ENCODE results near the gene AIP. TPM values are rescaled to one million over a fixed set of nuclear protein-coding genes. Genes with fewer than 3 reads are reported as not detected.

AIP gene
- total and polyA plus RNA-seq, 2 of the 8 experiments (the other 6 are each of a cell fraction or from before 2014, with no cell fraction given), result 29.8 to 54.4 TPM

- Histone ChIP-seq H3K23ac (ENCODE audit: insufficient read length) (no peak overlapping the region), H3K36me3 (ENCODE audit: control insufficient read depth in 2 of 4, insufficient read depth in 4 of 4, low read length in 3 of 4) (no peaks in the 10 kb centered on the region), H3K14ac (ENCODE audit: insufficient read length) (no peak overlapping the region), H4K20me1 (replicated peaks in 1 of 2; ENCODE audit: control insufficient read depth in 1 of 2, insufficient read depth in 2 of 2, low read length in 2 of 2) (no peaks in the 10 kb centered on the region), H2BK12ac (ENCODE audit: low read depth, low read length) (no peak overlapping the region), H3K79me2 (ENCODE audit: control insufficient read depth in 1 of 2, insufficient read depth in 2 of 2, low read length in 2 of 2) (no peaks in the 10 kb centered on the region), H4K91ac (replicated peaks; ENCODE audit: insufficient read length, low read length) (no peak overlapping the region), H4K8ac (ENCODE audit: extremely low read depth, insufficient read depth, low read length) (no peak overlapping the region), H4K5ac (ENCODE audit: insufficient read length, low read depth, low read length) (no peak overlapping the region), H3K4me2 (ENCODE audit: insufficient read depth in 1 of 2, low read depth in 2 of 2, low read length in 2 of 2) (no peak overlapping the region), H2BK5ac (ENCODE audit: low read depth, low read length) (no peak overlapping the region), H3K18ac (ENCODE audit: extremely low read depth, low read length) (no peak overlapping the region), H3K27ac (ENCODE audit: low read depth, low read length) (no peak overlapping the region), H3K4me3 (ENCODE audit: extremely low read depth in 1 of 4, insufficient read depth in 2 of 4, low read depth in 3 of 4, low read length in 4 of 4) (no peak overlapping the region), H3K56ac (replicated peaks; ENCODE audit: insufficient read length, low read depth, low read length) (no peak overlapping the region), H2AK5ac (ENCODE audit: low read depth, low read length) (no peak overlapping the region), H3K27me3 (replicated peaks in 1 of 4; ENCODE audit: control insufficient read depth in 3 of 4, extremely low read depth in 1 of 4, insufficient read depth in 3 of 4, low read length in 3 of 4) (no peaks in the 10 kb centered on the region), H3K4me1 (replicated peaks in 1 of 4; ENCODE audit: control insufficient read depth in 3 of 4, insufficient read depth in 4 of 4, low read length in 3 of 4) (no peaks in the 10 kb centered on the region), H3K9me3 (ENCODE audit: insufficient read depth in 2 of 2, low read depth in 1 of 2, low read length in 1 of 2) (no peaks in the 10 kb centered on the region), H3K4ac (replicated peaks; ENCODE audit: insufficient read length, low read depth, low read length) (no peak overlapping the region), H2BK120ac (replicated peaks; ENCODE audit: low read depth, low read length) (no peak overlapping the region), H3K23me2 (ENCODE audit: low read depth, low read length) (no peaks in the 10 kb centered on the region), H2BK20ac (ENCODE audit: low read length) (no peak overlapping the region), H3K79me1 (ENCODE audit: low read depth, low read length) (no peaks in the 10 kb centered on the region), H3K9ac (replicated peaks in 1 of 4; ENCODE audit: extremely low read depth in 1 of 4, low read depth in 3 of 4, low read length in 3 of 4) (no peak overlapping the region), H2BK15ac (ENCODE audit: low read length) (0 out of 2 replicates have a peak overlapping the region, but pooled peaks have one; percentile 46), H2AFZ (ENCODE audit: low read length) (no peak overlapping the region)
- TF ChIP-seq HDAC2 (IDR thresholded peaks at IDR 0.05; ENCODE audit: borderline replicate concordance in 1 of 2, low read depth in 2 of 2, low read length in 2 of 2) (no peak), JUND (IDR thresholded peaks at IDR 0.05; ENCODE audit: low read length) (no peak), CTBP2 (IDR thresholded peaks at IDR 0.05; ENCODE audit: borderline replicate concordance, insufficient read depth, insufficient read length, low read length) (no peak), EGR1 (IDR thresholded peaks at IDR 0.05; ENCODE audit: borderline replicate concordance, low read depth, low read length) (no peak), ATF3 (IDR thresholded peaks at IDR 0.05; ENCODE audit: insufficient read depth, low read depth, low read length) (no peak), SP2 (IDR thresholded peaks at IDR 0.05; ENCODE audit: low read length) (no peak)
- no peak for FAIRE-seq
- CTCF ChIA-PET (ENCODE audit: partially characterized antibody), result interaction anchor here (1.0 to 2.1 kb wide), 6 partner anchors 9 to 50 kb away, joined by 3 to 8 read pairs (median 4); partner anchors contain the start of gene PPP1CA
- WGBS, 2 experiments (ENCODE audit: extremely low coverage in 1 of 2, insufficient coverage in 1 of 2, insufficient read length in 1 of 2, insufficient replicate concordance in 2 of 2, low coverage in 1 of 2, low lambda C conversion rate in 2 of 2, missing lambda C conversion rate in 1 of 2), result 87% methylated on average over 14 of the region's 14 CpGs; no CpG with 5 or more reads in 1 of the 2 experiments
- DNase-seq (ENCODE audit: low read depth in 1 of 2, low spot score in 2 of 2), result no peak
- POLR2A ChIA-PET (ENCODE audit: partially characterized antibody), result interaction anchor here (1.4 to 2.2 kb wide), 6 partner anchors 9 to 24 kb away, joined by 3 to 15 read pairs (median 8); partner anchors contain the start of genes CORO1B, PTPRCAP and RPS6KB2
Observed at GRCh38 chr11:67451658-67451976, 31.2 kb upstream of the AIP start.

Measured in H1 (cell line).